NCI-H2196 treated with DMSO at 0.1 percent for 48 hours (cell line): ENCODE data around the gene PSMD5.

ENCODE experiments used
- DNase-seq: peaks from one replicate; lab custom pipeline; 2025; ENCODE audit not compliant: unreplicated experiment; lab: John Stamatoyannopoulos, UW

The PSMD5 gene

GRCh38 chr9:120875195-120875565 lies 32.5 kb upstream of the PSMD5 start:
- no peak for DNase-seq

- no peak for DNase-seq
Observed at GRCh38 chr9:120874226-120875194, 31.8 kb upstream of the PSMD5 start.

- peak; percentile 81 for DNase-seq
Observed at GRCh38 chr9:120873512-120873911, 30.8 kb upstream of the PSMD5 start.

- no peak for DNase-seq
Observed at GRCh38 chr9:120872791-120873502, 30.2 kb upstream of the PSMD5 start.

GRCh38 chr9:120870206-120870605 lies 27.5 kb upstream of the PSMD5 start:
- no peak for DNase-seq

- DNase-seq, result no peak
Observed at GRCh38 chr9:120869726-120870125, 27.0 kb upstream of the PSMD5 start.

- DNase-seq, result no peak
Observed at GRCh38 chr9:120869360-120869687, 26.6 kb upstream of the PSMD5 start.

- DNase-seq, result peak; percentile 94
Observed at GRCh38 chr9:120868676-120869359, 26.1 kb upstream of the PSMD5 start.

GRCh38 chr9:120868339-120868675 lies 25.6 kb upstream of the PSMD5 start:
- DNase-seq, result no peak

GRCh38 chr9:120867676-120868338 lies 25.1 kb upstream of the PSMD5 start:
- no peak for DNase-seq

- no peak for DNase-seq
Observed at GRCh38 chr9:120866651-120867050, 23.9 kb upstream of the PSMD5 start.

GRCh38 chr9:120865809-120866208 lies 23.1 kb upstream of the PSMD5 start:
- DNase-seq, result no peak

- no peak for DNase-seq
Observed at GRCh38 chr9:120865176-120865575, 22.5 kb upstream of the PSMD5 start.

GRCh38 chr9:120864719-120865118 lies 22.0 kb upstream of the PSMD5 start:
- DNase-seq, result no peak

- no peak for DNase-seq
Observed at GRCh38 chr9:120863833-120864232, 21.1 kb upstream of the PSMD5 start.

GRCh38 chr9:120862452-120862851 lies 19.7 kb upstream of the PSMD5 start:
- DNase-seq, result no peak

- no peak for DNase-seq
Observed at GRCh38 chr9:120861935-120862334, 19.2 kb upstream of the PSMD5 start.

GRCh38 chr9:120860083-120860482 lies 17.4 kb upstream of the PSMD5 start:
- DNase-seq, result no peak

GRCh38 chr9:120859361-120859760 lies 16.6 kb upstream of the PSMD5 start:
- no peak for DNase-seq

- no peak for DNase-seq
Observed at GRCh38 chr9:120857902-120858301, 15.2 kb upstream of the PSMD5 start.

- DNase-seq, result peak; percentile 23
Observed at GRCh38 chr9:120857481-120857880, 14.8 kb upstream of the PSMD5 start.
